Ishikawa (cell line): ENCODE results near the gene SLC1A2.

ENCODE experiments used
- CEBPB ChIP-seq: IDR thresholded peaks from 2 replicates; pipeline ENCODE4 v1.6.1; 2012
- CREB1 ChIP-seq: IDR thresholded peaks from 2 replicates; pipeline ENCODE4 v1.6.1; 2012; ENCODE audit warnings: low read depth
- EGR1 ChIP-seq: IDR thresholded peaks from 2 replicates; pipeline ENCODE4 v1.6.1; 2012
- EP300 ChIP-seq: IDR thresholded peaks from 2 replicates; pipeline ENCODE4 v1.6.1; 2012; ENCODE audit warnings: borderline replicate concordance
- FOXM1 ChIP-seq: IDR thresholded peaks from 2 replicates; pipeline ENCODE4 v1.6.1; 2012; ENCODE audit warnings: low read depth, borderline replicate concordance
- MAX ChIP-seq: IDR thresholded peaks from 2 replicates; pipeline ENCODE4 v1.6.1; 2012
- NFIC ChIP-seq: IDR thresholded peaks from 2 replicates; pipeline ENCODE4 v1.6.1; 2012
- RAD21 ChIP-seq: IDR thresholded peaks from 2 replicates; pipeline ENCODE4 v1.6.1; 2012; ENCODE audit warnings: low read depth
- REST ChIP-seq: IDR thresholded peaks from 2 replicates; pipeline ENCODE4 v1.6.1; 2012; ENCODE audit warnings: low read depth, mild to moderate bottlenecking
- TAF1 ChIP-seq: IDR thresholded peaks from 2 replicates; pipeline ENCODE4 v1.6.1; 2012; ENCODE audit warnings: low read depth, mild to moderate bottlenecking
- TCF12 ChIP-seq: IDR thresholded peaks from 2 replicates; pipeline ENCODE4 v1.6.1; 2012; ENCODE audit warnings: low read depth
- TEAD4 ChIP-seq: IDR thresholded peaks from 2 replicates; pipeline ENCODE4 v1.6.1; 2012
- USF1 ChIP-seq: IDR thresholded peaks from 2 replicates; pipeline ENCODE4 v1.6.1; 2012
- YY1 ChIP-seq: IDR thresholded peaks from 2 replicates; pipeline ENCODE4 v1.6.1; 2012; ENCODE audit warnings: low read depth
- ZBTB7A ChIP-seq: IDR thresholded peaks from 2 replicates; pipeline ENCODE4 v1.6.1; 2012; ENCODE audit warnings: low read depth

The SLC1A2 gene

GRCh38 chr11:35404388-35404775, 15.0 kb downstream of the SLC1A2 start:
- TF ChIP-seq USF1: peak; percentile 53; the same call in 1 of the 2 replicates
- TF ChIP-seq CREB1: no peak
- TF ChIP-seq RAD21: peak; percentile 70
- no peak for TF ChIP-seq EP300

- TF ChIP-seq YY1 (no peak), CEBPB (no peak), TCF12 (no peak), RAD21 (no peak), FOXM1 (no peak), REST (no peak)
Observed at GRCh38 chr11:35403765-35404387, 15.5 kb downstream of the SLC1A2 start.

GRCh38 chr11:35402751-35403660, 16.4 kb downstream of the SLC1A2 start:
- TF ChIP-seq ZBTB7A (no peak), FOXM1 (no peak), CREB1 (no peak), NFIC (no peak), REST (no peak), TCF12 (no peak), USF1 (no peak), EP300 (no peak), EGR1 (no peak)

GRCh38 chr11:35398881-35399280, 20.5 kb downstream of the SLC1A2 start:
- TF ChIP-seq REST (no peak), TEAD4 (no peak), TAF1 (no peak), EP300 (no peak), EGR1 (no peak), RAD21 (no peak), NFIC (no peak), ZBTB7A (no peak), YY1 (no peak), CEBPB (no peak), FOXM1 (no peak), CREB1 (no peak), MAX (no peak), USF1 (no peak)

GRCh38 chr11:35394941-35395340, 24.4 kb downstream of the SLC1A2 start:
- no peak for TF ChIP-seq ZBTB7A
- no peak for TF ChIP-seq RAD21
- TF ChIP-seq EP300: no peak
